ENCODE data around the gene SLC6A6. TPM values are rescaled to one million over a fixed set of nuclear protein-coding genes. Genes with fewer than 3 reads are reported as not detected.
A peak's percentile ranks its signal among the peaks of the same experiment; 100 is the strongest.

SLC6A6 gene
- polyA plus RNA-seq, 1 of the 3 experiments (the other 2 are of a cell fraction), result 19.1 TPM

DNA sequence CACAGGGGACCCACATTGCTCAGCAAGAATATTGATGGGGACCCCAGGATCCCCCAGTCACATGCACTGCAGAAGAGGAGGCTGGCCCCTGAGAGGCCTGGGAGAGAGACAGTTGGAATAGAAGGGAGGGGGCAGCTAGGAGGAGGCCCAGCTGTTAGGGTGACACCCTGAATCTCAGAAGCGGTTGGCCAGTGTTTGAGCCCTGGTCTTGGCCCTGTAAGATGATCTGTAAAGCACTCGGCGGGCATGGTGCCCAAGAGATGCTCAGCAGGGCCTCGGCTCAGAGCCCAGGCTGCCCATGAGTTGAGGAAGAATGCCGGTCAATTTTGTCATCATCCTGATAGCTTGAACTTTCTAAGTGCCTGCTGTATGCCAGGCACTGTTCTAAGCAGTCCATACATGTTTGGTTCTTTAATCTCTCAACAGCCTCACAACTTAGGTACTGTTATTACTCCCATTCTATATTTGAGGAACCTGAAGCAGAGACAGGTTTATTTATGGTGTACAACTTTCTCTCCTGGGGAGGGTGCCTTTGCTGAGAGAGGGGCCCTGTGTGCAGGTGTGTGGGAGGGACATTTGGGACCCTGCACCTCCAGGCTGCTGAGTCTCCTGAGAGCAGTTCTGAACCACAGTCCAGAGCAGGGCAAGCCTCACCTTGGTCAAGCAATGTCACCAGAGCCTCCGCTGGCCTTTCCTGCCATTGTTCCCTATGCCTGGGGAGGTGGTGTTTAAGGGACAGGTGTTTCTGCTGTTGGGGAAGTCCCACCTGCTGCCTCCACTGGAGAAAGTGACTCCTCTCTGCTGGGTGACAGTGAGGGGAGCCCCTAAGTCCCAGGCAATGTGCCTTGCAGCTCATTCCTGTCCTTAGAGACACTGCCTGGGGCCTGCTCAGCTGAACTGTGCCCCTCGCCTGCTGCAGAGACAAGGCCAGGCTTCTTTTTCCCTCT lies 26.0 kb downstream of the SLC6A6 start (continued):
- TF ChIP-seq, protein P1, sequence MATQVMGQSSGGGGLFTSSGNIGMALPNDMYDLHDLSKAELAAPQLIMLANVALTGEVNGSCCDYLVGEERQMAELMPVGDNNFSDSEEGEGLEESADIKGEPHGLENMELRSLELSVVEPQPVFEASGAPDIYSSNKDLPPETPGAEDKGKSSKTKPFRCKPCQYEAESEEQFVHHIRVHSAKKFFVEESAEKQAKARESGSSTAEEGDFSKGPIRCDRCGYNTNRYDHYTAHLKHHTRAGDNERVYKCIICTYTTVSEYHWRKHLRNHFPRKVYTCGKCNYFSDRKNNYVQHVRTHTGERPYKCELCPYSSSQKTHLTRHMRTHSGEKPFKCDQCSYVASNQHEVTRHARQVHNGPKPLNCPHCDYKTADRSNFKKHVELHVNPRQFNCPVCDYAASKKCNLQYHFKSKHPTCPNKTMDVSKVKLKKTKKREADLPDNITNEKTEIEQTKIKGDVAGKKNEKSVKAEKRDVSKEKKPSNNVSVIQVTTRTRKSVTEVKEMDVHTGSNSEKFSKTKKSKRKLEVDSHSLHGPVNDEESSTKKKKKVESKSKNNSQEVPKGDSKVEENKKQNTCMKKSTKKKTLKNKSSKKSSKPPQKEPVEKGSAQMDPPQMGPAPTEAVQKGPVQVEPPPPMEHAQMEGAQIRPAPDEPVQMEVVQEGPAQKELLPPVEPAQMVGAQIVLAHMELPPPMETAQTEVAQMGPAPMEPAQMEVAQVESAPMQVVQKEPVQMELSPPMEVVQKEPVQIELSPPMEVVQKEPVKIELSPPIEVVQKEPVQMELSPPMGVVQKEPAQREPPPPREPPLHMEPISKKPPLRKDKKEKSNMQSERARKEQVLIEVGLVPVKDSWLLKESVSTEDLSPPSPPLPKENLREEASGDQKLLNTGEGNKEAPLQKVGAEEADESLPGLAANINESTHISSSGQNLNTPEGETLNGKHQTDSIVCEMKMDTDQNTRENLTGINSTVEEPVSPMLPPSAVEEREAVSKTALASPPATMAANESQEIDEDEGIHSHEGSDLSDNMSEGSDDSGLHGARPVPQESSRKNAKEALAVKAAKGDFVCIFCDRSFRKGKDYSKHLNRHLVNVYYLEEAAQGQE (IDR thresholded peaks at IDR 0.05; ENCODE audit: low read depth, low read length), result no peak
- TF ChIP-seq MXI1 (IDR thresholded peaks at IDR 0.05; ENCODE audit: low read depth, low read length) (no peak), RFX5 (IDR thresholded peaks at IDR 0.05; ENCODE audit: low read length) (no peak), TAF1 (IDR thresholded peaks at IDR 0.05; ENCODE audit: borderline replicate concordance, low read depth, low read length) (no peak), GATA2 (CRISPR knock-in tag; IDR thresholded peaks at IDR 0.05) (no peak), RCOR1 (IDR thresholded peaks at IDR 0.05; ENCODE audit: low read length) (no peak), GABPA (IDR thresholded peaks at IDR 0.05; ENCODE audit: low read depth) (no peak), RXRA (IDR thresholded peaks at IDR 0.05; ENCODE audit: borderline replicate concordance, low read depth) (0 out of 2 replicates have a peak, but pooled peaks have one; percentile 21), EZH2phosphoT487 (IDR thresholded peaks at IDR 0.05; ENCODE audit: borderline replicate concordance, low read depth) (no peak), EP300 (IDR thresholded peaks at IDR 0.05; ENCODE audit: borderline replicate concordance in 1 of 2, low read depth in 1 of 2, low read length in 1 of 2) (peak in 1 of 2 experiments; percentile 32; a peak in 1 of 4 replicates), FOXM1 (IDR thresholded peaks at IDR 0.05; ENCODE audit: low read depth) (no peak)
- TF ChIP-seq, protein P2, sequence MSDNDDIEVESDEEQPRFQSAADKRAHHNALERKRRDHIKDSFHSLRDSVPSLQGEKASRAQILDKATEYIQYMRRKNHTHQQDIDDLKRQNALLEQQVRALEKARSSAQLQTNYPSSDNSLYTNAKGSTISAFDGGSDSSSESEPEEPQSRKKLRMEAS (IDR thresholded peaks at IDR 0.05; ENCODE audit: low read depth), result no peak; the same call in 1 of the 2 replicates
- TF ChIP-seq, protein P3, sequence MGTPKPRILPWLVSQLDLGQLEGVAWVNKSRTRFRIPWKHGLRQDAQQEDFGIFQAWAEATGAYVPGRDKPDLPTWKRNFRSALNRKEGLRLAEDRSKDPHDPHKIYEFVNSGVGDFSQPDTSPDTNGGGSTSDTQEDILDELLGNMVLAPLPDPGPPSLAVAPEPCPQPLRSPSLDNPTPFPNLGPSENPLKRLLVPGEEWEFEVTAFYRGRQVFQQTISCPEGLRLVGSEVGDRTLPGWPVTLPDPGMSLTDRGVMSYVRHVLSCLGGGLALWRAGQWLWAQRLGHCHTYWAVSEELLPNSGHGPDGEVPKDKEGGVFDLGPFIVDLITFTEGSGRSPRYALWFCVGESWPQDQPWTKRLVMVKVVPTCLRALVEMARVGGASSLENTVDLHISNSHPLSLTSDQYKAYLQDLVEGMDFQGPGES (IDR thresholded peaks at IDR 0.05; ENCODE audit: low read depth, low read length), result no peak

DNA sequence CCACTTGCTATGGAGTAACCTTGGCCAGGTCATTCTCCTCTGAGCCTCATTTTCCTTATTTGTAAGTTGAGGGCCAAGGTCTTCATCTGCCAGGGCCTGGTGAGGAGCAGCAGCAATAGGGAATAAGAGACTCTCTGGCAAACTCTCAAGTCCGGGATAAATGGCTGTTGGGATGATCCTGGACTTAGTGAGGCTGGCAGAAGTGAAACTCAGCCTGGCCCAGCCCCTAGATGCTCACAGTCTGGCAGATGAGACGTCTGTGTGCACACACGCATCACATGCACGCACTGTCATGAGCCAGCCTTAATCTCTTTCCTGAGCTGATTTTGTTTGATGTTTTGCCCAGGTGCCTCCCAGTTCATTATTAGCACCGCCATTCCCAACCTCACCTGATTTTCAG lies 26.8 kb downstream of the SLC6A6 start:
- peaks cover 35 to 61% of the 10 kb centered on the region in 2 experiments; a peak in 3 of 4 replicates for H3K4me1 ChIP-seq (ENCODE audit: control insufficient read depth in 1 of 2, insufficient read depth in 2 of 2, low read depth in 1 of 2, low read length in 1 of 2)
- no peak overlapping the region for H2AFZ ChIP-seq (ENCODE audit: low read depth)
- peaks cover 3% of the 10 kb centered on the region; the same call in 1 of the 2 replicates for H4K20me1 ChIP-seq (ENCODE audit: insufficient read depth)
- peaks cover 0 to 8% of the 10 kb centered on the region in 2 experiments for H3K36me3 ChIP-seq (replicated peaks in 1 of 2; ENCODE audit: control insufficient read depth in 1 of 2, insufficient read depth in 2 of 2, low read length in 1 of 2)
- H3K4me2 ChIP-seq, result no peak overlapping the region
- WGBS (ENCODE audit: low lambda C conversion rate), result 87% methylated on average over 4 of the region's 5 CpGs
- no peaks in the 10 kb centered on the region for H3K9me3 ChIP-seq
- H3K27me3 ChIP-seq (ENCODE audit: insufficient read depth), result no peaks in the 10 kb centered on the region
- H3F3A ChIP-seq (replicated peaks; ENCODE audit: insufficient read depth), result peaks cover 13% of the 10 kb centered on the region
- ChIA-PET POLR2A (no interaction called here), CTCF (interaction anchor here (1.3 kb wide), 1 partner anchor 8 kb away, joined by 3 read pairs; no protein-coding TSS in a partner anchor)
- H3K27ac ChIP-seq (ENCODE audit: low read depth in 2 of 2, low read length in 1 of 2), result no peak overlapping the region
- no peak overlapping the region for H3K9ac ChIP-seq
- H3K9me2 ChIP-seq, result no peaks in the 10 kb centered on the region
- peaks cover 20% of the 10 kb centered on the region for H3K79me2 ChIP-seq (ENCODE audit: insufficient read depth)
- no peak for DNase-seq
- no peak overlapping the region for H3K4me3 ChIP-seq (ENCODE audit: low read depth in 2 of 2, low read length in 1 of 2)
- TF ChIP-seq SMC3 (IDR thresholded peaks at IDR 0.05; ENCODE audit: low read depth, low read length), result no peak
- no peak for TF ChIP-seq CHD2 (IDR thresholded peaks at IDR 0.05; ENCODE audit: low read length, partially characterized antibody)
- TF ChIP-seq EP300 (IDR thresholded peaks at IDR 0.05; ENCODE audit: borderline replicate concordance in 1 of 2, low read depth in 1 of 2, low read length in 1 of 2), result no peak
- TF ChIP-seq GATA2 (CRISPR knock-in tag; IDR thresholded peaks at IDR 0.05), result no peak
- TF ChIP-seq, protein P4, sequence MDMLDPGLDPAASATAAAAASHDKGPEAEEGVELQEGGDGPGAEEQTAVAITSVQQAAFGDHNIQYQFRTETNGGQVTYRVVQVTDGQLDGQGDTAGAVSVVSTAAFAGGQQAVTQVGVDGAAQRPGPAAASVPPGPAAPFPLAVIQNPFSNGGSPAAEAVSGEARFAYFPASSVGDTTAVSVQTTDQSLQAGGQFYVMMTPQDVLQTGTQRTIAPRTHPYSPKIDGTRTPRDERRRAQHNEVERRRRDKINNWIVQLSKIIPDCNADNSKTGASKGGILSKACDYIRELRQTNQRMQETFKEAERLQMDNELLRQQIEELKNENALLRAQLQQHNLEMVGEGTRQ (IDR thresholded peaks at IDR 0.05; ENCODE audit: borderline replicate concordance, low read depth, low read length), result no peak
- TF ChIP-seq, protein P5, sequence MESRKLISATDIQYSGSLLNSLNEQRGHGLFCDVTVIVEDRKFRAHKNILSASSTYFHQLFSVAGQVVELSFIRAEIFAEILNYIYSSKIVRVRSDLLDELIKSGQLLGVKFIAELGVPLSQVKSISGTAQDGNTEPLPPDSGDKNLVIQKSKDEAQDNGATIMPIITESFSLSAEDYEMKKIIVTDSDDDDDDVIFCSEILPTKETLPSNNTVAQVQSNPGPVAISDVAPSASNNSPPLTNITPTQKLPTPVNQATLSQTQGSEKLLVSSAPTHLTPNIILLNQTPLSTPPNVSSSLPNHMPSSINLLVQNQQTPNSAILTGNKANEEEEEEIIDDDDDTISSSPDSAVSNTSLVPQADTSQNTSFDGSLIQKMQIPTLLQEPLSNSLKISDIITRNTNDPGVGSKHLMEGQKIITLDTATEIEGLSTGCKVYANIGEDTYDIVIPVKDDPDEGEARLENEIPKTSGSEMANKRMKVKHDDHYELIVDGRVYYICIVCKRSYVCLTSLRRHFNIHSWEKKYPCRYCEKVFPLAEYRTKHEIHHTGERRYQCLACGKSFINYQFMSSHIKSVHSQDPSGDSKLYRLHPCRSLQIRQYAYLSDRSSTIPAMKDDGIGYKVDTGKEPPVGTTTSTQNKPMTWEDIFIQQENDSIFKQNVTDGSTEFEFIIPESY (IDR thresholded peaks at IDR 0.05; ENCODE audit: borderline replicate concordance, low read depth), result no peak
- TF ChIP-seq, protein P6, sequence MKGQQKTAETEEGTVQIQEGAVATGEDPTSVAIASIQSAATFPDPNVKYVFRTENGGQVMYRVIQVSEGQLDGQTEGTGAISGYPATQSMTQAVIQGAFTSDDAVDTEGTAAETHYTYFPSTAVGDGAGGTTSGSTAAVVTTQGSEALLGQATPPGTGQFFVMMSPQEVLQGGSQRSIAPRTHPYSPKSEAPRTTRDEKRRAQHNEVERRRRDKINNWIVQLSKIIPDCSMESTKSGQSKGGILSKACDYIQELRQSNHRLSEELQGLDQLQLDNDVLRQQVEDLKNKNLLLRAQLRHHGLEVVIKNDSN (IDR thresholded peaks at IDR 0.05; ENCODE audit: borderline replicate concordance, low read depth), result no peak
- TF ChIP-seq GABPA (IDR thresholded peaks at IDR 0.05; ENCODE audit: low read depth), result no peak
- no peak for TF ChIP-seq SIN3A (IDR thresholded peaks at IDR 0.05; ENCODE audit: borderline replicate concordance, low read depth, low read length)
- TF ChIP-seq POLR2AphosphoS5 (IDR thresholded peaks at IDR 0.05; ENCODE audit: low read depth, low read length), result no peak

Data from SK-N-SH (cell line).